AG09319 (cell line): ENCODE data around the gene CLDN7.

Experiments
- DNase-seq: peaks from one replicate; pipeline ENCODE4 v3.0.0-alpha.2; 2010; ENCODE audit warnings: low read depth; ENCODE audit errors: extremely low read depth
- TF ChIP-seq, protein P1 (sequence below): IDR thresholded peaks from 2 replicates; pipeline ENCODE4 v1.5.1; 2011; ENCODE audit warnings: low read depth, mild to moderate bottlenecking, inconsistent platforms, low read length, moderate library complexity

The CLDN7 gene

DNA sequence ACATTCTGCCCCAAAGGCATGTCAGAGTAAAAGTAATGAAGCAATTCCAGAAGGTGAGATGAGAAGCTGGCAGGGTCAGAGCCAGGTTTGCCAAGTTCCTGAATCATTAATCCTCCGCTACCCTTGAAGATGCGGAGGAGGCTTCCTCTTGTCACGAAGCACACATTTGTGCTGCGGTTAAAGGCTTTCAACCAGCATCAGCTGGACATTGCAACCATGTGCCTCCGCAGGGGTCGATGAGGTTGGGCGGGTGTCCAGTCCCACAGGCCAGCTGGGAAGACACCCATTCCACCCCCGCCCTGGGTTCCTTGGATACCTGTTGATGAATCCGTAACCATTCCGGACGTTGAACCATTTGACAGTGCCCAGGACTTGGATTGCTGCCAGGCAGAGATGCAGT, 30.9 kb upstream of the CLDN7 start:
- TF ChIP-seq, protein P1, sequence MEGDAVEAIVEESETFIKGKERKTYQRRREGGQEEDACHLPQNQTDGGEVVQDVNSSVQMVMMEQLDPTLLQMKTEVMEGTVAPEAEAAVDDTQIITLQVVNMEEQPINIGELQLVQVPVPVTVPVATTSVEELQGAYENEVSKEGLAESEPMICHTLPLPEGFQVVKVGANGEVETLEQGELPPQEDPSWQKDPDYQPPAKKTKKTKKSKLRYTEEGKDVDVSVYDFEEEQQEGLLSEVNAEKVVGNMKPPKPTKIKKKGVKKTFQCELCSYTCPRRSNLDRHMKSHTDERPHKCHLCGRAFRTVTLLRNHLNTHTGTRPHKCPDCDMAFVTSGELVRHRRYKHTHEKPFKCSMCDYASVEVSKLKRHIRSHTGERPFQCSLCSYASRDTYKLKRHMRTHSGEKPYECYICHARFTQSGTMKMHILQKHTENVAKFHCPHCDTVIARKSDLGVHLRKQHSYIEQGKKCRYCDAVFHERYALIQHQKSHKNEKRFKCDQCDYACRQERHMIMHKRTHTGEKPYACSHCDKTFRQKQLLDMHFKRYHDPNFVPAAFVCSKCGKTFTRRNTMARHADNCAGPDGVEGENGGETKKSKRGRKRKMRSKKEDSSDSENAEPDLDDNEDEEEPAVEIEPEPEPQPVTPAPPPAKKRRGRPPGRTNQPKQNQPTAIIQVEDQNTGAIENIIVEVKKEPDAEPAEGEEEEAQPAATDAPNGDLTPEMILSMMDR: no peak
- no peak for DNase-seq

GRCh38 chr17:7292729-7293128, 30.5 kb upstream of the CLDN7 start:
- TF ChIP-seq, protein P1: no peak
- DNase-seq: no peak

DNA sequence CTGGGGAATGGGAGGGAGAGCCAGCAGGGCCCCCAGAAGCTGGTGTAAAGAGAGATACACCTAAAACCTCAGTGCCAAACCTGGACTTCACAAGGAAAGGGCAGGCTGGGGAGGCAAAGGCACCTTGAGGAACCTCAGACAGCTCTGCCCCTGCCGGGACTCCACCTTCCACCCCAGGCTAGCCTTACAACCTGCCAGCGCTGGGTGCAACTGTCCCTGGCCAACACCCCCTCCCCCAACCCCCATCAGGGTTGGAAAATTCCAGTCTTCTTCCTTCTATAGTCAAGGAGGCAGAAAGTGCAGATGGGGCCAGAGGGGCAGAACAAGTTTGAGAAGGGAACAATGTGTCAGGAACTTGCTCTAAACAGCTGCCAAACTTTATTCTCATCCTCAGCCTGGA, 29.9 kb upstream of the CLDN7 start:
- no peak for DNase-seq
- TF ChIP-seq, protein P1: no peak

GRCh38 chr17:7290685-7291084, 28.4 kb upstream of the CLDN7 start:
- DNase-seq: no peak
- TF ChIP-seq, protein P1: no peak

DNA sequence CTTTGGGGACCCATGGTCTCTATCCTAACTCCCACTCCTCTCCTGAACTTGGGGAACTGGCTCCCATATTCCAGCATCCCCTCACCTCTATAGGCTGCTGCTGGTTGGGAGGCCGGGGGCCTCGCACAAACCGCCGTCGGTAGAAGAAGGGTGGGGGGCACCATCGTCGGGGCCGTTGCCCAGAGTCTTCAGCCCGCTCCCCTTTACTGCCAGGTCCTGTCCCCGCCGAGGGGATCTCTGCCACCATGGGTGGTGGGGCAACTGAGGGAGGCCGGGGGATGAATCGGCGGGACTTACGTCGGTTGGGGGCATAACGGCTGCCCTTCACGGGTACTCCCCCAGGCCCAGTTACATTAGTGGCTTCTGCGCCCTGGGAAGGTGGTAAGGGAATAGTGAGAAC, 27.9 kb upstream of the CLDN7 start:
- TF ChIP-seq, protein P1: no peak
- DNase-seq: no peak

DNA sequence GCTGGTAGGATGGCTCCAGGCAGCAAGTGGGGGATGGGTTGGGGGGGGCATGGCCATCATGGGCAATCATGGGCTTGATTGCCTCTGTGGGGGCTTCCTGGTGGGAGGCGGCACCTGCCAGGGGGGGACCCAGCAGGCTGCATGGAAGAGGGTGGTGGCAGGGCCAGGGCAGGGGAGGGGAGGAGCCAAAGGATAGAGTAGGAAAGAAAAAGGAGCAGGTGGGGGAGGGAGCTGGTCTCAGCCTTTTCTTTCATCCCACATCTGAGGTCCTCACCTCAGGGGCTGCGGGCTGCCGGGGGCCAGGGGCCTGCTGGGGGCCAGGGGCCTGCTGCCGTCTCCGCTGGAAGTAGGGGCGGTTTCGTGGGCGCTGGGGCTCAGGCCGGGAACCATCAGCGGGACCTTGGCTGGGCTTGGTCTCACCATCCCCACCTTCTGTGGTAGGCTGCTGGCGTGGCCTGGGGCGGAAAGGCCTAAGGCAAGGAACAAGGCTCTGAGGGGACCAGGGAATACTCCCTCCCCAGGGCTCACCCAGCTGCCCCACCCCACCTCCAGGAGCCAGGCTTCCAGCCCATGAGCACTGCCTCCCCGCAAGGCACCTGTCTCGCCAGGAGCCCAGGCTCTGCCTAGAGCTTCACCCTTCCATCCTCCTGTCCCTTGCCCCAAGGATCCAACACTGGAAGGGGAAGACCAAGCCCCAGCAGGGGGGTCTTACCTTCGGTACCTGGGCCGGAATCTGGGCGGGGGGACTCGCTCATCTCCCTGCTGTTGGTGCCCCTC, 27.2 kb upstream of the CLDN7 start:
- TF ChIP-seq, protein P1: no peak
- no peak for DNase-seq

GRCh38 chr17:7285679-7286078, 23.4 kb upstream of the CLDN7 start:
- no peak for DNase-seq
- TF ChIP-seq, protein P1: no peak
